Medulla oblongata (tissue), 1 donor: ENCODE data around the gene ZNF668.

Experiments
- DNase-seq: peaks from one replicate; pipeline ENCODE4 v3.0.0-alpha.2; 2015; ENCODE audit errors: extremely low spot score

ZNF668 gene

GRCh38 chr16:31073970-31074813 lies at the start of gene ZNF668, which contains the start of gene ZNF646:
ZNF668 (minus strand) TSS chr16:31074240; CDS start chr16:31064459, 9,781 bp downstream.
ZNF646 (plus strand) TSS chr16:31074422; CDS start chr16:31076325, 1,903 bp downstream.
- peak; percentile 100 for DNase-seq

GRCh38 chr16:31120129-31120528 lies 46.1 kb upstream of the ZNF668 start:
- DNase-seq: no peak

- no peak for DNase-seq
Measured at GRCh38 chr16:31118223-31119155, 44.4 kb upstream of the ZNF668 start.

- peak; percentile 98 for DNase-seq
Measured at GRCh38 chr16:31117384-31118222, 43.6 kb upstream of the ZNF668 start, which contains the start of gene KAT8. KAT8 (plus strand) TSS chr16:31117664; CDS start chr16:31117682, 18 bp downstream.

GRCh38 chr16:31114468-31114867 lies 40.4 kb upstream of the ZNF668 start:
- no peak for DNase-seq

GRCh38 chr16:31113121-31114120 lies 39.4 kb upstream of the ZNF668 start:
- DNase-seq: peak; percentile 76

GRCh38 chr16:31112711-31113110 lies 38.7 kb upstream of the ZNF668 start:
- no peak for DNase-seq

GRCh38 chr16:31111881-31112466 lies 37.9 kb upstream of the ZNF668 start:
- no peak for DNase-seq

- no peak for DNase-seq
Measured at GRCh38 chr16:31110106-31111034, 36.3 kb upstream of the ZNF668 start.

GRCh38 chr16:31109622-31110021 lies 35.6 kb upstream of the ZNF668 start:
- no peak for DNase-seq

GRCh38 chr16:31108794-31109558 lies 34.9 kb upstream of the ZNF668 start:
- DNase-seq: no peak

GRCh38 chr16:31108035-31108793 lies 34.2 kb upstream of the ZNF668 start, which contains the start of gene BCKDK:
BCKDK (plus strand) TSS chr16:31108386; CDS start chr16:31109224, 838 bp downstream.
- DNase-seq: peak; percentile 75

- no peak for DNase-seq
Measured at GRCh38 chr16:31107465-31107867, 33.4 kb upstream of the ZNF668 start.

- DNase-seq: no peak
Measured at GRCh38 chr16:31106509-31107464, 32.7 kb upstream of the ZNF668 start.

GRCh38 chr16:31105677-31106213 lies 31.7 kb upstream of the ZNF668 start:
- DNase-seq: peak; percentile 85
